GM12878 (cell line): ENCODE data around the gene RPAP3. TPM values are rescaled to one million over a fixed set of nuclear protein-coding genes. Genes with fewer than 3 reads are reported as not detected.

ENCODE experiments used
- ATAC-seq: fragments of 200-7000 bp; cut with Tn5 transposase; 3 replicates; pipeline ENCODE4 v1.9.1; 2020; ENCODE audit warnings: mild to moderate bottlenecking, moderate library complexity
- BruUV-seq: library from RNA; stranded (reverse); fragments of 400-500 nt; replicated peaks from 2 replicates; lab custom pipeline; 2021; lab: Mats Ljungman, UMichigan
- CTCF ChIA-PET: fragments of 300-600 bp; sonication (Branson Sonifier 250); formaldehyde crosslinking; extraction: SDS; loops from one replicate; lab custom pipeline; 2021; ENCODE audit warnings: inconsistent platforms; lab: Yijun Ruan, JAX
- POLR2A ChIA-PET: fragments of 350-600 bp; formaldehyde crosslinking; extraction: SDS; loops from one replicate; lab custom pipeline; 2021; ENCODE audit warnings: inconsistent platforms; lab: Charles Lee
- RAD21 ChIA-PET: fragments of 300-600 bp; sonication (Branson Sonifier 250); formaldehyde crosslinking; loops from one replicate; lab custom pipeline; 2023; ENCODE audit warnings: antibody characterized with exemption; ENCODE audit not compliant: unreplicated experiment; lab: Charles Lee
- SMC1A ChIA-PET: fragments of 300-600 bp; sonication (Branson Sonifier 250); formaldehyde crosslinking; loops from one replicate; lab custom pipeline; 2023; ENCODE audit not compliant: unreplicated experiment, uncharacterized antibody; lab: Charles Lee
- DNase-seq: peaks from one replicate; pipeline ENCODE4 v3.0.0-alpha.2; 2011; ENCODE audit warnings: low read depth, low spot score
- FAIRE-seq: peaks from 3 replicates; lab custom pipeline; 2011; peaks lifted over from hg19 to GRCh38; lab: Jason Lieb, UNC
- H2AFZ ChIP-seq: 2 replicates; pipeline ENCODE4 v1.6.0; 2011; ENCODE audit warnings: low read depth, low read length, control low read depth; ENCODE audit not compliant: control insufficient read depth
- H3K27ac ChIP-seq: 2 replicates; pipeline ENCODE4 v1.5.1; 2011; ENCODE audit warnings: control low read depth; ENCODE audit not compliant: control insufficient read depth, insufficient read depth
- H3K27me3 ChIP-seq, 2 experiments: replicated peaks in 1 of 2; 2 replicates each; pipeline versions ENCODE4 v1.6.0 to v1.6.1; 2011; ENCODE audit warnings: low read length in 1 of 2; ENCODE audit not compliant: control insufficient read depth in 2 of 2, insufficient read depth in 2 of 2
- H3K36me3 ChIP-seq, 2 experiments: 2 replicates each; pipeline ENCODE4 v1.5.1; 2011; ENCODE audit warnings: low read length in 1 of 2; ENCODE audit not compliant: control insufficient read depth in 2 of 2, insufficient read depth in 2 of 2
- H3K4me1 ChIP-seq: 2 replicates; pipeline ENCODE4 v1.6.1; 2011; ENCODE audit warnings: mild to moderate bottlenecking, low read length, moderate library complexity, mixed read lengths; ENCODE audit not compliant: control insufficient read depth, insufficient read depth
- H3K4me2 ChIP-seq: 2 replicates; pipeline ENCODE4 v1.6.0; 2011; ENCODE audit warnings: control low read depth; ENCODE audit not compliant: control insufficient read depth, insufficient read depth
- H3K4me3 ChIP-seq: fragments of 200-600 bp; sonication (generic); 2 replicates; pipeline ENCODE4 v1.5.1; 2016
- H3K79me2 ChIP-seq: 2 replicates; pipeline ENCODE4 v1.6.0; 2011; ENCODE audit warnings: low read length; ENCODE audit not compliant: control insufficient read depth, insufficient read depth
- H3K9ac ChIP-seq: 2 replicates; pipeline ENCODE4 v1.8.0; 2011; ENCODE audit warnings: low read length, control low read depth, mixed read lengths; ENCODE audit not compliant: control insufficient read depth, insufficient read depth
- H3K9me3 ChIP-seq: replicated peaks from 3 replicates; pipeline ENCODE4 v1.5.1; 2011; ENCODE audit warnings: mild to moderate bottlenecking, low read length; ENCODE audit not compliant: control insufficient read depth, insufficient read depth
- H4K20me1 ChIP-seq: 2 replicates; pipeline ENCODE4 v1.6.0; 2011; ENCODE audit not compliant: control insufficient read depth, insufficient read depth
- ATF7 ChIP-seq: fragments of 450-650 bp; IDR thresholded peaks from 2 replicates; pipeline ENCODE4 v1.6.1; 2016; ENCODE audit warnings: low read depth, mild to moderate bottlenecking
- EZH2 ChIP-seq: IDR thresholded peaks from 2 replicates; pipeline ENCODE4 v1.6.1; 2012; ENCODE audit warnings: low read depth, mild to moderate bottlenecking, control low read depth, inconsistent platforms, low read length, borderline replicate concordance; ENCODE audit not compliant: control insufficient read depth
- NFIC ChIP-seq: IDR thresholded peaks from 2 replicates; pipeline ENCODE4 v1.6.1; 2012; ENCODE audit warnings: low read depth, mild to moderate bottlenecking, inconsistent platforms, low read length, moderate library complexity
- POU2F2 ChIP-seq: IDR thresholded peaks from 3 replicates; pipeline ENCODE4 v1.6.1; 2011; ENCODE audit warnings: low read depth, mild to moderate bottlenecking, low read length, borderline replicate concordance
- RAD21 ChIP-seq: IDR thresholded peaks from 2 replicates; pipeline ENCODE4 v1.6.1; 2011; ENCODE audit warnings: mild to moderate bottlenecking, low read depth, low read length, moderate library complexity; ENCODE audit not compliant: insufficient read depth
- SMC3 ChIP-seq: IDR thresholded peaks from 2 replicates; pipeline ENCODE4 v1.6.1; 2011; ENCODE audit warnings: low read length, improper control_type of control experiment, borderline replicate concordance
- WGBS: methylation state at CpG from one replicate; pipeline ENCODE4 v1.1.6; 2016; ENCODE audit warnings: low lambda C conversion rate; ENCODE audit not compliant: insufficient replicate concordance, insufficient coverage; ENCODE audit errors: missing lambda C conversion rate; 5-methylcytosine and 5-hydroxymethylcytosine counted together
- in situ Hi-C: fragments of 300-500 bp; cut with MboI; formaldehyde crosslinking; loops from 9 replicates; pipeline ENCODE4 v1.14.3; 2018; ENCODE audit warnings: mixed read lengths
- intact Hi-C: fragments of 100-400 bp; cut with micrococcal nuclease; formaldehyde crosslinking; loops from one replicate; pipeline ENCODE4 v1.14.2; 2022; ENCODE audit not compliant: unreplicated experiment
- polyA plus RNA-seq, 11 experiments: library from polyadenylated mRNA; depleted of rRNA in 4 of 11; unstranded in 6 of 11; stranded (reverse) in 5 of 11; fragments of >200 nt; fragmentation: Nextera tagmentation in 4 of 11; fragmentation: Illumina TruSeq in 1 of 11; extraction: Ambion mirVana in 4 of 11; extraction: Trizol in 1 of 11; gene quantifications; 1 replicate in 1 of 11; 2 replicates in 10 of 11; pipeline versions ENCODE4 v1.2.1 to v1.2.3, GENCODE V29; 2011 to 2016; ENCODE audit warnings: inconsistent platforms in 2 of 11, missing spikeins in 2 of 11, low read depth in 1 of 11
- total RNA-seq, 4 experiments: library from RNA; depleted of rRNA in 3 of 4; stranded (reverse); fragments of >200 nt in 3 of 4; fragmentation: Illumina TruSeq in 1 of 4; extraction: Trizol in 1 of 4; gene quantifications; 2 replicates each; pipeline versions ENCODE4 v1.2.1 to v1.2.3, GENCODE V29; 2013 to 2021
- TF ChIP-seq, protein P1 (sequence below), 3 experiments: IDR thresholded peaks in 2 of 3; conservative IDR thresholded peaks in 1 of 3; 2 replicates each; pipeline ENCODE4 v1.5.1; 2011; ENCODE audit warnings: low read depth in 3 of 3, low read length in 3 of 3, mild to moderate bottlenecking in 3 of 3, control low read depth in 2 of 3, moderate library complexity in 2 of 3, inconsistent platforms in 1 of 3, mixed read lengths in 1 of 3; ENCODE audit not compliant: control insufficient read depth in 2 of 3, insufficient read depth in 1 of 3; ENCODE audit errors: extremely low read depth in 1 of 3

RPAP3 gene
- total and polyA plus RNA-seq, 10 of the 15 experiments (the other 5 are each of a cell fraction or from before 2014, with no cell fraction given): 14.1 to 50.6 (median 28.4) TPM

DNA sequence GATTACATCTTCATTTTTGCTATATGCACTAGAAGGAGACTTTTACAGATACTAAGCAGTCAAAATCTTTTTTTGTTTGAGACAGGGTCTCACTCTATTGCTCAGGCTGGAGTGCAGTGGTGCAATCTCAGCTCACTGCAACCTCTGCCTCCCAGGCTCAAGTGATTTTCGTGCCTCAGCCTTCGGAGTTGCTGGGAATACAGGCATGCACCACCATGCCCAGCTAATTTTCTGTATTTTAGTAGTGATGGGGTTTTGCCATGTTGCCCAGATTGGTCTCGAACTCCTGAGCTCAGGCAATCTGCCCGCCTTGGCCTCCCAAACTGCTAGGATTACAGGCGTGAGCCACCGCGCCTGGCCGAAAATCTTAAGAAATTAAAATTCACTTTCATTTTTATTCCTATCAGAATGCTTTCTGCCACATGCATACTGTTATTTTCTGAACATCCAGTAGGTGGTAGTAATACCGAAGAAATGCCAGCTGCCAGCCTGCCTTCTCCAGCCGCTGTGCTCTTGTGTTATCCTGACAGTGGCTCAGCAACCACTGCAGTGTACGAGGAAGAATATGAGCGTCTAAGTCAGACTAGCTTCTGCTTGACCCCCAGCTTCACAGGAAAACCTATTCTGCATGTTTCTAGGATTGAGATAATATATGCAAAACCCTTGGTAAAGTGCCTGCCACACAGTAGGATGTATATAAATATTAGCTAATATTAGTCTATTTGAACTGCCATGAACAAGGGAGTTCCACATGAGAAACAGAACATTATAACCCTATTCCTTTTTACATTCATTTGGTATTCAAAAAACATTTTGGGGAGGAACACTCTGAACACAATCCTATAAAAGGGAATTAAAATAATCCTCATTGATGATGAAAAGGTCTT, 54.2 kb downstream of the RPAP3 start:
- peak; percentile 23 for DNase-seq
- RAD21 ChIA-PET: interaction anchor here (0.7 to 2.9 kb wide), 15 partner anchors 10 to 298 kb away, joined by 3 to 15 read pairs (median 3); no protein-coding TSS in a partner anchor
- BruUV-seq: no TSS peak

More for the DNA sequence above, 54.2 kb downstream of the RPAP3 start:
- intact Hi-C loops: loop anchor here (1.0 to 10.0 kb wide), 5 partner anchors 20 to 617 kb away; no protein-coding TSS in a partner anchor
- H3K36me3 ChIP-seq: 0 out of 4 replicates have a peak, but pooled peaks cover 0 to 4% of the 10 kb centered on the region in 2 experiments
- FAIRE-seq (peak; percentile 64), ATAC-seq (peak; percentile 96)
- H3K79me2 ChIP-seq: no peaks in the 10 kb centered on the region
- SMC1A ChIA-PET: interaction anchor here (0.6 to 2.1 kb wide), 16 partner anchors 10 to 619 kb away, joined by 3 to 23 read pairs (median 4); no protein-coding TSS in a partner anchor
- H3K4me3 ChIP-seq: no peak overlapping the region
- no peak overlapping the region for H3K27ac ChIP-seq
- POLR2A ChIA-PET: no interaction called here
- H3K4me1 ChIP-seq: peaks cover 13% of the 10 kb centered on the region
- 33% methylated on average over 12 of the region's 12 CpGs for WGBS
- no peak overlapping the region for H3K4me2 ChIP-seq
- no peaks in the 10 kb centered on the region for H3K27me3 ChIP-seq
- H3K9ac ChIP-seq: no peak overlapping the region
- no peak overlapping the region for H2AFZ ChIP-seq
- CTCF ChIA-PET: interaction anchor here (0.5 to 7.0 kb wide), 28 partner anchors 10 to 395 kb away, joined by 3 to 65 read pairs (median 6); partner anchors contain the start of genes RPAP3 and SLC48A1
- no peaks in the 10 kb centered on the region for H3K9me3 ChIP-seq
- TF ChIP-seq EZH2 (no peak), RAD21 (peak; percentile 67), ATF7 (no peak), SMC3 (peak; percentile 38; the same call in 1 of the 2 replicates), POU2F2 (peak; percentile 88; the same call in 1 of the 3 replicates), NFIC (no peak)
- TF ChIP-seq, protein P1, sequence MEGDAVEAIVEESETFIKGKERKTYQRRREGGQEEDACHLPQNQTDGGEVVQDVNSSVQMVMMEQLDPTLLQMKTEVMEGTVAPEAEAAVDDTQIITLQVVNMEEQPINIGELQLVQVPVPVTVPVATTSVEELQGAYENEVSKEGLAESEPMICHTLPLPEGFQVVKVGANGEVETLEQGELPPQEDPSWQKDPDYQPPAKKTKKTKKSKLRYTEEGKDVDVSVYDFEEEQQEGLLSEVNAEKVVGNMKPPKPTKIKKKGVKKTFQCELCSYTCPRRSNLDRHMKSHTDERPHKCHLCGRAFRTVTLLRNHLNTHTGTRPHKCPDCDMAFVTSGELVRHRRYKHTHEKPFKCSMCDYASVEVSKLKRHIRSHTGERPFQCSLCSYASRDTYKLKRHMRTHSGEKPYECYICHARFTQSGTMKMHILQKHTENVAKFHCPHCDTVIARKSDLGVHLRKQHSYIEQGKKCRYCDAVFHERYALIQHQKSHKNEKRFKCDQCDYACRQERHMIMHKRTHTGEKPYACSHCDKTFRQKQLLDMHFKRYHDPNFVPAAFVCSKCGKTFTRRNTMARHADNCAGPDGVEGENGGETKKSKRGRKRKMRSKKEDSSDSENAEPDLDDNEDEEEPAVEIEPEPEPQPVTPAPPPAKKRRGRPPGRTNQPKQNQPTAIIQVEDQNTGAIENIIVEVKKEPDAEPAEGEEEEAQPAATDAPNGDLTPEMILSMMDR (IDR thresholded peaks at IDR 0.05 in 2 of 3, conservative IDR thresholded peaks at IDR 0.05 in 1 of 3; ENCODE audit: control insufficient read depth in 2 of 3, extremely low read depth in 1 of 3, insufficient read depth in 1 of 3, low read depth in 3 of 3, low read length in 3 of 3): peak; percentile 57 to 72 (median 67)
- H4K20me1 ChIP-seq: no peaks in the 10 kb centered on the region
- in situ Hi-C loops: loop anchor here (5.0 kb wide), 1 partner anchor 126 kb away; no protein-coding TSS in a partner anchor
